Caki2 (cell line): ENCODE measurements around the gene LRP3. TPM values are rescaled to one million over a fixed set of nuclear protein-coding genes. Genes with fewer than 3 reads are reported as not detected.
"Not testable (repeated sequence)": the region's sequence is repeated elsewhere in the genome, so short reads cannot be mapped to it uniquely, and the experiment has no call there.

Experiments
- DNase-seq: peaks from one replicate; pipeline ENCODE4 v3.0.0-alpha.2; 2015; ENCODE audit warnings: low read depth
- in situ Hi-C: cut with HindIII; loops from 2 replicates; pipeline ENCODE4 v1.10.0; 2016; ENCODE audit warnings: low sequenced_read_pairs, low pct_unique_long_range_greater_than_20kb, mixed read lengths
- total RNA-seq: library from RNA; depleted of rRNA; stranded (reverse); fragments of >200 nt; shearing (Covaris generic); gene quantifications from 2 replicates; pipeline ENCODE4 v1.2.3, GENCODE V29; 2014; ENCODE audit warnings: low replicate concordance; rRNA removed

Gene LRP3
- 53.6 and 60.5 TPM in 2 replicates for total RNA-seq

- DNase-seq: peak; percentile 29
- in situ Hi-C loops: no loop called here
Measured at GRCh38 chr19:33193865-33194362, at the start of gene LRP3. Gene LRP3, plus strand, starts transcription at chr19:33194330. Its CDS starts 456 bp downstream, at chr19:33194786.

GRCh38 chr19:33146209-33146608, 47.9 kb upstream of the LRP3 start:
- no peak for DNase-seq
- in situ Hi-C loops: no loop called here

GRCh38 chr19:33147538-33147937, 46.6 kb upstream of the LRP3 start:
- in situ Hi-C loops: no loop called here
- DNase-seq: no peak

- DNase-seq: no peak
- in situ Hi-C loops: no loop called here
Measured at GRCh38 chr19:33150852-33151518, 43.1 kb upstream of the LRP3 start.

GRCh38 chr19:33152176-33152575, 42.0 kb upstream of the LRP3 start:
- no peak for DNase-seq
- in situ Hi-C loops: no loop called here

GRCh38 chr19:33152625-33153024, 41.5 kb upstream of the LRP3 start:
- in situ Hi-C loops: not testable (repeated sequence)

GRCh38 chr19:33154313-33154712, 39.8 kb upstream of the LRP3 start:
- DNase-seq, in situ Hi-C loops: not testable (repeated sequence)

More at GRCh38 chr19:33152625-33153024, 41.5 kb upstream of the LRP3 start:
- not testable (repeated sequence) for DNase-seq

- in situ Hi-C loops: no loop called here
- no peak for DNase-seq
Measured at GRCh38 chr19:33156334-33156733, 37.8 kb upstream of the LRP3 start.

GRCh38 chr19:33157906-33158305, 36.2 kb upstream of the LRP3 start:
- in situ Hi-C loops: no loop called here
- DNase-seq: no peak

GRCh38 chr19:33158365-33158764, 35.8 kb upstream of the LRP3 start:
- in situ Hi-C loops: no loop called here

GRCh38 chr19:33159149-33159548, 35.0 kb upstream of the LRP3 start:
- in situ Hi-C loops: no loop called here
- DNase-seq: no peak

More at GRCh38 chr19:33158365-33158764, 35.8 kb upstream of the LRP3 start:
- DNase-seq: no peak

GRCh38 chr19:33159893-33160292, 34.2 kb upstream of the LRP3 start:
- DNase-seq: no peak
- in situ Hi-C loops: no loop called here

GRCh38 chr19:33161201-33161600, 32.9 kb upstream of the LRP3 start:
- in situ Hi-C loops: no loop called here
- no peak for DNase-seq

GRCh38 chr19:33163481-33163880, 30.6 kb upstream of the LRP3 start:
- in situ Hi-C loops: no loop called here
- peak; percentile 30 for DNase-seq

- DNase-seq, in situ Hi-C loops: not testable (repeated sequence)
Measured at GRCh38 chr19:33166037-33166436, 28.1 kb upstream of the LRP3 start.

- in situ Hi-C loops: no loop called here
- no peak for DNase-seq
Measured at GRCh38 chr19:33167438-33167837, 26.7 kb upstream of the LRP3 start.

- in situ Hi-C loops: no loop called here
Measured at GRCh38 chr19:33168528-33168927, 25.6 kb upstream of the LRP3 start.

GRCh38 chr19:33171222-33171795, 22.8 kb upstream of the LRP3 start:
- DNase-seq: no peak
- in situ Hi-C loops: no loop called here

More at GRCh38 chr19:33168528-33168927, 25.6 kb upstream of the LRP3 start:
- DNase-seq: no peak

- DNase-seq: peak; percentile 31
- in situ Hi-C loops: no loop called here
Measured at GRCh38 chr19:33171916-33172359, 22.2 kb upstream of the LRP3 start.
